ENCODE data around the gene PPM1A.

Gene PPM1A

DNA sequence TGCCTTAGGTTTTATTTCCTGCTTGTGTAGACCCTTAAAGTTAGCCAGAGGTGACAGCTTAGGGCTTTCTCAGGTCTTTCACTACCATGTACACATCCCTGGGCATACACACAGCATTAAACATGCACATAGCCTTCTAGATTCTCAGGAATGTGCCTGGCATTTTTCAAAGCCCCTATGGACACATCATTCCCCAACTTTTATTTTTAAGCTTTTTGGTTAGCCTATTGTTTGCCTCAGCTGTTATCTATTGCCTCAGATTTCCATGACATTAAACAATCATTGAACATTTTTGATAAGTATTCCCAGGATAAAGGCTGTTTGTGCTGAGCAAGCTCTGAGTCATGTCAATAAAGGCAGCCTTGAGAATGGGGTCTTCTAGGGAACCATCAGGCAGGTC, 15.1 kb upstream of the PPM1A start:
- Histone ChIP-seq H3K4me3 (ENCODE audit: insufficient read depth, low read length, poor library complexity, severe bottlenecking) (no peak overlapping the region), H3K27me3 (ENCODE audit: low read length) (no peaks in the 10 kb centered on the region), H2AFZ (ENCODE audit: low read depth, low read length, severe bottlenecking) (no peak overlapping the region), H4K20me1 (ENCODE audit: low read depth, low read length) (no peaks in the 10 kb centered on the region), H3K36me3 (ENCODE audit: low read length) (0 out of 2 replicates have a peak, but pooled peaks cover 3% of the 10 kb centered on the region), H3K9me3 (ENCODE audit: insufficient read depth, low read length) (no peaks in the 10 kb centered on the region; the same call in 1 of the 2 replicates), H3K9me2 (replicated peaks; ENCODE audit: insufficient read depth, low read length) (no peaks in the 10 kb centered on the region), H3F3A (ENCODE audit: insufficient read depth) (no peaks in the 10 kb centered on the region), H3K27ac (ENCODE audit: low read depth, low read length) (no peak overlapping the region), H3K4me2 (ENCODE audit: low read depth, low read length, poor library complexity, severe bottlenecking) (no peak overlapping the region), H3K79me2 (ENCODE audit: insufficient read depth, low read length) (no peaks in the 10 kb centered on the region), H3K9ac (ENCODE audit: low read length) (no peak overlapping the region)
- TF ChIP-seq EZH2phosphoT487 (conservative IDR thresholded peaks at IDR 0.05; ENCODE audit: low read length): no peak
- TF ChIP-seq CTCF (IDR thresholded peaks at IDR 0.05; ENCODE audit: insufficient read depth, low read length, poor library complexity, severe bottlenecking): no peak

GRCh38 chr14:60235440-60235839, 13.6 kb upstream of the PPM1A start:
- Histone ChIP-seq H3K36me3 (ENCODE audit: low read length) (0 out of 2 replicates have a peak, but pooled peaks cover 3% of the 10 kb centered on the region), H3K27ac (ENCODE audit: low read depth, low read length) (no peak overlapping the region)

GRCh38 chr14:60238955-60239354, 10.1 kb upstream of the PPM1A start:
- no peaks in the 10 kb centered on the region for H3F3A ChIP-seq (ENCODE audit: insufficient read depth)
- no peak overlapping the region for H2AFZ ChIP-seq (ENCODE audit: low read depth, low read length, severe bottlenecking)
- TF ChIP-seq CTCF (IDR thresholded peaks at IDR 0.05; ENCODE audit: insufficient read depth, low read length, poor library complexity, severe bottlenecking) (no peak), EZH2phosphoT487 (conservative IDR thresholded peaks at IDR 0.05; ENCODE audit: low read length) (no peak)
- no peak overlapping the region for H3K9ac ChIP-seq (ENCODE audit: low read length)
- H3K27ac ChIP-seq (ENCODE audit: low read depth, low read length): no peak overlapping the region
- H3K4me3 ChIP-seq (ENCODE audit: insufficient read depth, low read length, poor library complexity, severe bottlenecking): no peak overlapping the region
- H3K36me3 ChIP-seq (ENCODE audit: low read length): no peaks in the 10 kb centered on the region
- H3K9me2 ChIP-seq (replicated peaks; ENCODE audit: insufficient read depth, low read length): no peaks in the 10 kb centered on the region
- H3K27me3 ChIP-seq (ENCODE audit: low read length): no peaks in the 10 kb centered on the region
- H4K20me1 ChIP-seq (ENCODE audit: low read depth, low read length): no peaks in the 10 kb centered on the region
- H3K4me2 ChIP-seq (ENCODE audit: low read depth, low read length, poor library complexity, severe bottlenecking): no peak overlapping the region
- no peaks in the 10 kb centered on the region for H3K79me2 ChIP-seq (ENCODE audit: insufficient read depth, low read length)
- no peaks in the 10 kb centered on the region for H3K9me3 ChIP-seq (ENCODE audit: insufficient read depth, low read length)

More at GRCh38 chr14:60235440-60235839, 13.6 kb upstream of the PPM1A start:
- no peak overlapping the region for H3K4me3 ChIP-seq (ENCODE audit: insufficient read depth, low read length, poor library complexity, severe bottlenecking)
- H3K9ac ChIP-seq (ENCODE audit: low read length): no peak overlapping the region
- H4K20me1 ChIP-seq (ENCODE audit: low read depth, low read length): no peaks in the 10 kb centered on the region
- H3K79me2 ChIP-seq (ENCODE audit: insufficient read depth, low read length): no peaks in the 10 kb centered on the region
- no peaks in the 10 kb centered on the region for H3K9me2 ChIP-seq (replicated peaks; ENCODE audit: insufficient read depth, low read length)
- no peak for TF ChIP-seq CTCF (IDR thresholded peaks at IDR 0.05; ENCODE audit: insufficient read depth, low read length, poor library complexity, severe bottlenecking)
- no peak for TF ChIP-seq EZH2phosphoT487 (conservative IDR thresholded peaks at IDR 0.05; ENCODE audit: low read length)
- no peaks in the 10 kb centered on the region for H3K27me3 ChIP-seq (ENCODE audit: low read length)
- no peak overlapping the region for H2AFZ ChIP-seq (ENCODE audit: low read depth, low read length, severe bottlenecking)
- no peaks in the 10 kb centered on the region for H3F3A ChIP-seq (ENCODE audit: insufficient read depth)
- no peak overlapping the region for H3K4me2 ChIP-seq (ENCODE audit: low read depth, low read length, poor library complexity, severe bottlenecking)
- no peaks in the 10 kb centered on the region; the same call in 1 of the 2 replicates for H3K9me3 ChIP-seq (ENCODE audit: insufficient read depth, low read length)
